Activated B cell treated with CpG ODN at 0.5 μM for 24 hours (primary cell): Measurements from ENCODE around the gene OR1F1. TPM values are rescaled to one million over a fixed set of nuclear protein-coding genes. Genes with fewer than 3 reads are reported as not detected.

Experiments
- ATAC-seq: fragments of 200-7000 bp; cut with Tn5 transposase; one replicate; pipeline ENCODE4 v1.10.0; 2021; ENCODE audit warnings: low read depth, mild to moderate bottlenecking, moderate library complexity
- CTCF ChIA-PET: fragments of 350-600 bp; sonication (Branson Sonifier 250); formaldehyde crosslinking; loops from one replicate; lab custom pipeline; 2021; ENCODE audit warnings: antibody characterized with exemption; lab: Charles Lee
- POLR2A ChIA-PET: fragments of 350-600 bp; sonication (Branson Sonifier 250); formaldehyde crosslinking; loops from one replicate; lab custom pipeline; 2021; ENCODE audit warnings: antibody characterized with exemption; lab: Charles Lee
- DNase-seq: peaks from one replicate; pipeline ENCODE4 v3.0.0; 2022
- H3K27ac Mint-ChIP-seq: one replicate; pipeline ENCODE4 v1.8.0; 2020; ENCODE audit warnings: mixed read lengths
- H3K27me3 Mint-ChIP-seq: one replicate; pipeline ENCODE4 v1.8.0; 2021; ENCODE audit warnings: mixed read lengths
- H3K36me3 Mint-ChIP-seq: one replicate; pipeline ENCODE4 v1.8.0; 2021; ENCODE audit warnings: low read depth, mixed read lengths
- H3K4me1 Mint-ChIP-seq: one replicate; pipeline ENCODE4 v1.8.0; 2021; ENCODE audit warnings: mixed read lengths
- H3K4me3 Mint-ChIP-seq: one replicate; pipeline ENCODE4 v1.8.0; 2020; ENCODE audit warnings: mild to moderate bottlenecking, mixed read lengths
- H3K9me3 Mint-ChIP-seq: one replicate; pipeline ENCODE4 v1.8.0; 2020; ENCODE audit warnings: mixed read lengths
- intact Hi-C: fragments of 100-400 bp; cut with micrococcal nuclease; formaldehyde crosslinking; loops from one replicate; pipeline ENCODE4 v1.15.1; 2024
- total RNA-seq: library from RNA; stranded (reverse); gene quantifications from 2 replicates; pipeline ENCODE4 v1.2.3, GENCODE V29; 2022
- TF ChIP-seq, protein P1 (sequence below): fragments of 200-600 bp; IDR thresholded peaks from one replicate; pipeline ENCODE4 v1.8.0; 2022; ENCODE audit warnings: antibody characterized with exemption, mild to moderate bottlenecking

OR1F1 gene
- total RNA-seq, 1 donor from 2014 or later: not detected

DNA sequence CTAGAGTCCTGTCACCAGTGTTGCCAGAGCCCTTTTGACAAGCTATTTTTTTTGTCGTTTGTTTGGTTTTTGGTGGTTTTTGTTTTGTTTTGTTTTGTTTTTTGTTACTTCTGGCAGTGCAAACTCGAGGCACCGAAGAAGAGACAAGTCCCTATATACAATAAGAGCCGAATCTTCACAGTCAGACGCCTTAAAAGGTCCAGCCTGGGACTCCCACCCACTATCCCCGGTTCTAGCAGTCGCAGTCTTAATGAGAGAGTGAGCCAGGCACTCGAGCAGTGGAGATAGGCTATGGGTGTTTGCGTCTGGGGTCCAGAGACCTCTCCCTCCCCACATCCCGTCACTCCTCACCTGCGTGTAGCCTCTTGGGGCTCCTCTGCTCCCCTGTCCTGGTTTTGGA, 1.9 kb downstream of the OR1F1 start:
- Mint-ChIP-seq H3K4me1 (peaks cover 24% of the 10 kb centered on the region), H3K27ac (no peak overlapping the region), H3K9me3 (no peaks in the 10 kb centered on the region), H3K4me3 (no peak overlapping the region), H3K27me3 (peaks cover 75% of the 10 kb centered on the region), H3K36me3 (no peaks in the 10 kb centered on the region)
- intact Hi-C loops: loop anchor here (2.0 kb wide), 2 partner anchors 19 to 39 kb away; no protein-coding TSS in a partner anchor
- CTCF ChIA-PET: no interaction called here
- ATAC-seq (no peak), DNase-seq (no peak)
- POLR2A ChIA-PET: interaction anchor here (1.2 kb wide), 1 partner anchor 32 kb away, joined by 3 read pairs; no protein-coding TSS in a partner anchor
- TF ChIP-seq, protein P1, sequence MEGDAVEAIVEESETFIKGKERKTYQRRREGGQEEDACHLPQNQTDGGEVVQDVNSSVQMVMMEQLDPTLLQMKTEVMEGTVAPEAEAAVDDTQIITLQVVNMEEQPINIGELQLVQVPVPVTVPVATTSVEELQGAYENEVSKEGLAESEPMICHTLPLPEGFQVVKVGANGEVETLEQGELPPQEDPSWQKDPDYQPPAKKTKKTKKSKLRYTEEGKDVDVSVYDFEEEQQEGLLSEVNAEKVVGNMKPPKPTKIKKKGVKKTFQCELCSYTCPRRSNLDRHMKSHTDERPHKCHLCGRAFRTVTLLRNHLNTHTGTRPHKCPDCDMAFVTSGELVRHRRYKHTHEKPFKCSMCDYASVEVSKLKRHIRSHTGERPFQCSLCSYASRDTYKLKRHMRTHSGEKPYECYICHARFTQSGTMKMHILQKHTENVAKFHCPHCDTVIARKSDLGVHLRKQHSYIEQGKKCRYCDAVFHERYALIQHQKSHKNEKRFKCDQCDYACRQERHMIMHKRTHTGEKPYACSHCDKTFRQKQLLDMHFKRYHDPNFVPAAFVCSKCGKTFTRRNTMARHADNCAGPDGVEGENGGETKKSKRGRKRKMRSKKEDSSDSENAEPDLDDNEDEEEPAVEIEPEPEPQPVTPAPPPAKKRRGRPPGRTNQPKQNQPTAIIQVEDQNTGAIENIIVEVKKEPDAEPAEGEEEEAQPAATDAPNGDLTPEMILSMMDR: no peak

DNA sequence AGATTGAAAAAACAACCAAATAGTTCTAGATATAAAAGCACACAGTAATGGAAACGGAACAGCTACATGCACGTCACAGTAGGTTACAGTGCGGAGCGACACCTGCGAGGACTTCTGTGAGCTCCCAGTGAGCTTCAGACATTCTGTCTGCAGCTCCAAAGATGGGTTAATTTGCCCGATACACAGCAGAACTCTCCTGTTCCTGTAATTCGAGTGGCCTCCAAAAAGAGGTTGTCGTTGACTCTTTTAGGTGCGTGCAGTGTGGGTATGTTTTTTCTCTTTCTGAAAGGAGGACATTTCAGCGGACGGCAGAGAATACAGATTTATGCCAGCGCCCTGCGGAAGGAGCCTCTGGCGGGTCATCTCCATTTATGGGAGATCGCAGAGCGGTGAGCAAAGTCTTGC, 2.9 kb downstream of the OR1F1 start:
- Mint-ChIP-seq H3K36me3 (no peaks in the 10 kb centered on the region), H3K9me3 (no peaks in the 10 kb centered on the region)

DNA sequence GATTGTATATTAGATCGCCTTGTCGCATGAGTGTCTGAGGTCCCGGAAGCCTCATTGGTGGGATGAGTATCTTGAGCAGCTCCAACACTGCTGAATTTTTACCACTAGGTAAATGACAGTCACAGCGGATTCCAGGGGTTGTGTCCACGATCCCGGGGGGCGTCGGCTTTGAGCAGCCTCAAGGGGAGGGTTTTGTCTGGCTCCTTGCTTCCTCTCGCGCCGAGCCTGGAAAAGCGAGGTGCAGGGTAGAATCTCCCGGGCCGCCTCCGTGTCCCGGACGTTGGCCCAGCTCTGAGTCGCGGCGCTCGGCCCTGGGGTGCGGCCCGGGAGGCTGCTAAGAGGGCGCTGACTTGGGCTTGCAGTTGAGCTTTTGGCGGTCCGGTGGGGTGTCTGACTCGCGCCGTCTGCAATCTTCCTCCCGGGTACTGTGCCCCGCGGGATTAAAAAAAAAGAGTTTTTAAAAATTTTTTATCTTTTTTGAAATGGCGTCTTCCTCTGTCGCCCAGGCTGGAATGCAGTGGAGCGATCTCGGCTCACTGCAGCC, 4.5 kb downstream of the OR1F1 start:
- Mint-ChIP-seq H3K9me3 (no peaks in the 10 kb centered on the region), H3K4me1 (peaks cover 24% of the 10 kb centered on the region), H3K27me3 (peaks cover 65% of the 10 kb centered on the region), H3K27ac (no peak overlapping the region), H3K4me3 (no peak overlapping the region), H3K36me3 (no peaks in the 10 kb centered on the region)
- DNase-seq (no peak), ATAC-seq (no peak)
- TF ChIP-seq, protein P1: no peak
- intact Hi-C loops: no loop called here
- ChIA-PET CTCF (no interaction called here), POLR2A (interaction anchor here (0.5 kb wide), 1 partner anchor 118 kb away, joined by 5 read pairs; no protein-coding TSS in a partner anchor)

More for the DNA sequence above, 2.9 kb downstream of the OR1F1 start:
- CTCF ChIA-PET: no interaction called here
- TF ChIP-seq, protein P1: no peak
- peaks cover 73% of the 10 kb centered on the region for H3K27me3 Mint-ChIP-seq
- H3K27ac Mint-ChIP-seq: peak overlapping the region; percentile 5
- intact Hi-C loops: loop anchor here (2.0 kb wide), 1 partner anchor 40 kb away; no protein-coding TSS in a partner anchor
- H3K4me3 Mint-ChIP-seq: peak overlapping the region; percentile 3
- POLR2A ChIA-PET: no interaction called here
- DNase-seq (no peak), ATAC-seq (no peak)
- peaks cover 24% of the 10 kb centered on the region for H3K4me1 Mint-ChIP-seq

DNA sequence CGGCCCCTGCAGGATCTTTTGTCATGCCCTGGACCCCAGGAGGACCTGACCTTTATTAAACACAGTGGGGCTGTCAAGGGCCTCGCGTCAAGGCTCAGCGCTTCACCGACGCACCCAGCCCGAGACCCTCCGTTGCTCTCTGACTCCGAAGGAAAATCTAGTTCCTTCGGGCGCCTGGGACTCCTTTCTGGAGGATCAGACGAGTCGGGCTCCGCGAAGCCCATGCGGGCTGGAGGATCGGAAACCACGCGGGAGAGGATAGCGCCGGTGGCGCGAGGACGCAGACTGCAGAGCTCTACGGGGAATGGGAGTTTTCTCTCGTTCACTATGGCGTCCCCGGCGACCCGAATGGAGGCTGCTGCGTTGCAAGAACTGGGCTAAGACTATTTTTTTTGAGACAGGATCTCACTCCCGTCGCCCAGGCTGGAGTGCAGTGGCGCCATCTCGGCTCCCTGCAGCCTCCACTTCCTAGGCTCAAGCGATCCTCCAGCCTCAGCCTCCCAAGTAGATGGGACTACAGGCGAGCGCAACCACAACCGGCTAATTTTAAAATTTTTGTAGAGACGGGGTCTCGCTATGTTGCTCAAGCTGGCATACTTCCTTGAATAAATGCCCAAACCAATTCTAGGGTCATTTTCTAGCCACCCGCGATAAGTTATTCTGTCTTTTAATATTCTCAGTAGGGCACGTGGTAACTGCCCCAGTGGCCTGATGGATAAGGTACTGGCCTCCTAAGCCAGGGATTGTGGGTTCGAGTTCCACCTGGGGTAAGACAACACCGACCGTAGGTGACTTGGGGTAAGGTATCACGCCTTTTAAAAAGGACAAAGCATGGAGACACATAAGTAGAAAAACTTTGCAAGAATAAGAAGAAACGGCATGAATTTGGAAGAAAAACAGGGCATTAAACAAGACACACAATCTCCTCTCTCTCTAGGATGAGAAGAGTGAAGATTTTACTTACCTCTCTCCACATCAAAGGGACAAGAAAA, 5.5 kb downstream of the OR1F1 start:
- DNase-seq (no peak), ATAC-seq (no peak)
- Mint-ChIP-seq H3K4me3 (no peak overlapping the region), H3K27me3 (peaks cover 63% of the 10 kb centered on the region), H3K4me1 (peaks cover 17% of the 10 kb centered on the region), H3K36me3 (no peaks in the 10 kb centered on the region), H3K27ac (no peak overlapping the region), H3K9me3 (no peaks in the 10 kb centered on the region)
- TF ChIP-seq, protein P1: no peak
- intact Hi-C loops: no loop called here
- POLR2A ChIA-PET: interaction anchor here (0.5 kb wide), 1 partner anchor 117 kb away, joined by 5 read pairs; no protein-coding TSS in a partner anchor
- CTCF ChIA-PET: no interaction called here

DNA sequence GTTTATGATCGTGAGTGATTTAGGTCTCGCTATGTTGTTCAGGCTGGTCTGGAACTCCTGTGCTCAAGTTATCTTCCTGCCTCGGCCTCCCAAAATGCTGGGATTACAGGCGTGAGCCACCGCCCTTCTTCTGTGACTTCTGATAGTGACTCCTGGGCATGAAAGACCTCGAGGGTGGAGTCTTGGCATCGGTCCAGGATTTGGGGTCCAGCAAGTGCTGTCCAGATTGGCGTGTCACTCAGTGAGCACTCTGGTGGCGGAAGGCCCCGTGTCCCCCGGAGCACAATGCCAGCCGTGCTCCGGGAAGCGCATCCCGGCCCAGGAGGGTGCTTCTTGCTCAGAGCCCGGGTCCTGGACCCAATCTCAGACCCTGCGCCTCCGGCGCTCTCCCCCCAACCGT, 6.8 kb downstream of the OR1F1 start:
- ChIA-PET CTCF (no interaction called here), POLR2A (no interaction called here)
- Mint-ChIP-seq H3K27me3 (peaks cover 51% of the 10 kb centered on the region), H3K36me3 (no peaks in the 10 kb centered on the region), H3K4me1 (peaks cover 5% of the 10 kb centered on the region), H3K4me3 (no peak overlapping the region), H3K27ac (no peak overlapping the region), H3K9me3 (no peaks in the 10 kb centered on the region)
- ATAC-seq (no peak), DNase-seq (no peak)
- TF ChIP-seq, protein P1: no peak
- intact Hi-C loops: no loop called here
